ENCODE results near the gene TJP2.

Gene TJP2

DNA sequence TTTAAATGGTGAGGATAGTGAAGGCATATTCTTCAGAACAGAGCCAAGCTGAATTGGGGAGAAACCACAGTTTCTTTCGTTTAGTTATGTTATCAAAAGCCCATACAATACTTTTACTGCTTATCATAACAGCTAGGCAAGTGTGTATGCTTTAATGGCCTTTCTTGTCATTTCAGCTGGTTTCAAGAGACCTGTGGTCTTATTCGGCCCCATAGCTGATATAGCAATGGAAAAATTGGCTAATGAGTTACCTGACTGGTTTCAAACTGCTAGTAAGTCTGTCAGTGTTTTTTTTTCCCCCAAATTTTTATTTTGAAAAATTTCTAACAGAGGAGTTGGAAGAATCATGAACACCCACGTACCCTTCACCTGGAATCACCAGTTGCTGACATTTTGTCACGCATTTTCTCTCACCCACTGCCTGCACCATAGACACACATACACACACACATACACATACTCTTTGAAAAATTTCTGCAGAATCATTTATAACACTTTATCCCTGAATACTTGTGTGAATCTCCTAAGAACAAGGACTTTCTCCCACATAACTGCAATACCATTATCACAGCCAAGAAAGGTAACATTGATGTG, 63.7 kb downstream of the TJP2 start:
- no peak for DNase-seq

DNA sequence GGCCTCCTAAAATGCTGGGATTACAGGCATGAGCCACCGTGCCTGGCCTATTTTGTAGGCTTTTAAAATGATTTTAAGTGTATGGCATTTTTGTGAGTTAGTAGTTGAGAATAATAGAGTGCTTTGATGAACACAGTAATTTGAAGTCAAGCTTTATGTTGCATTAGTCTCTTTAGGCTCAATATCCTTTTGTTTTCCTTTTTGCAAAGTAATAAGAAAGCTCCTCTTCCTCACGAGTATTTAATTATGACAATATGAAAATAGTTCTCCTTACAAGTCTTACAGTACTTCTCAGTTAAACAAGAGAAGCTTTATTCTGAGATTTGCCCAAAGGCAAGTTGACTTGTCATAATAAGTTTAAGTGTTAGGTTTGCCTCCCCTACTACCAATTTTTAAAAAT, 69.0 kb downstream of the TJP2 start:
- DNase-seq = no peak

DNA sequence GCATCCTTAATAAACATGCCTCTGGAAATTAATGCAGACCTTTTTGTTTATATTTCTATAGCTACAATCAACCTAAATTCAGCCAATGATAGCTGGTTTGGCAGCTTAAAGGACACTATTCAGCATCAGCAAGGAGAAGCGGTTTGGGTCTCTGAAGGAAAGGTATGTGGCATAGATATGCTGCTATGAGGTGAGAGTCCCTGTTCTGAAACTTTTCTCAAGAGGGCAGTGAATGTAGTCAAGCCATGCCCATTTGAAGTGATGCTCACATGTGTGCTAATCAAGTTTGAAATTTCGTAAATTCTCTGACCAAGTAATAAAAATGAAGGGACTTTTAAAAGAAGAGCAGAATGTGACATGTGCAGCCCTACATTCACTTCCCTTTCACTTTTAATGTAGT, 72.6 kb downstream of the TJP2 start:
- no peak for DNase-seq

DNA sequence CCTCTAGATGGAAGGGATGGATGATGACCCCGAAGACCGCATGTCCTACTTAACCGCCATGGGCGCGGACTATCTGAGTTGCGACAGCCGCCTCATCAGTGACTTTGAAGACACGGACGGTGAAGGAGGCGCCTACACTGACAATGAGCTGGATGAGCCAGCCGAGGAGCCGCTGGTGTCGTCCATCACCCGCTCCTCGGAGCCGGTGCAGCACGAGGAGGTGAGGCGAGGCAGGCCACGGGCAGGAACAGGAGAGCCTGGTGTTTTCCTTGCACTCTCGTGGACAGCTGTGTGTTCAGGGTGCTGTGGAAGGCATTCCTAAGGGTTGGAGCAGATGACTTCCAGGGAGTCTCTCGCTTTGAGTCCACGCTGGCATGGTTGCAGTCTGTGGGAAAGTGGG, 73.9 kb downstream of the TJP2 start:
- DNase-seq = no peak

DNA sequence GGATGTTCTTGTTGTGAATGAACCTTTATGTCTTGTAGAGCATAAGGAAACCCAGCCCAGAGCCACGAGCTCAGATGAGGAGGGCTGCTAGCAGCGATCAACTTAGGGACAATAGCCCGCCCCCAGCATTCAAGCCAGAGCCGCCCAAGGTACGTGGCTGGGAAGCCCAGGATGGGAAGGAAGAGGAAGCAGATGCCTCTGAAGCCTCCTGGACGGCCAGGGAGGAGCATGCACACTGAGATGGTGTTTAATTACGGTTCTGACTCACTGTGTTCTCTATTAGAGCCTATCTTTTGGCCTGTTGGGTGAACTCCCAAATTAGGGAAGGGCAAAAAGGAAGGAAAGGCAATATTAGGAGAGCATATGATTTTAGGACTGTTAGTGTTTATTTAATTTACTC, 75.3 kb downstream of the TJP2 start:
- DNase-seq = no peak

DNA sequence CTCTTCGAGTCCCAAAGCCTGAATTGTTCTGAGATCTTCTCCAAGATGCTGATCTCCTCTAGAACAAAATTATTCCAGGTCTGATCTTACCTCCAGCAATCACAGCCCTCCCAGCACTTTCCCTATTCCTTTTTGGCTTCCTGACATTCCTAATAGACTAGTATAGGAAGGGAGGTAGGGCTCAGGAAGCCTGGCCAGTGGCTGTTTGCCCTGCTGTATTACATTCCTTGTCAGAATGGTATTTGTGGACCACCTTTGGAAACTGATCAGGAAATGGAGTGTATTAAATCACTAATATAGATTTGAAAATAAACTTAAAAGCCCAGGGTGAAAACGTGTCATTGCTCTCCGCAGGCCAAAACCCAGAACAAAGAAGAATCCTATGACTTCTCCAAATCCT, 76.6 kb downstream of the TJP2 start:
- no peak for DNase-seq

DNA sequence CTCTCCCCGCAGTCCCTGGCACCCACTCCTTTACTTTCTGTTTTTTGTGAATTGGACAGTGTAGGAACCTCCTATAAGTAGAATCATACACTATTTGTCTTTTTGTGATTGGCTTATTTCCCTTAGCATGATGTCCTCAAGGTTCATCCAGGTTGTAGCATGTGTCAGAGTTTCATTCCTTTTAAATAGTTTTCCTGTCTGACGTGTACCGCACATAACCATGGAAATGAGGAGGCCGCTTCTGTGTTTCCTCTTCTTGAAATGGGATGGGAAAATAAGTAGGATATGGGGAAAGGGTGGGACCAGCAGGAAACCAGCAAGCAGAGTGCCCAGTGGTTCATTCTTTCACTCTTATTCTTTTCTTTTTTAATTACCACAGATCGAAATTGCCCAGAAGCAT, 78.4 kb downstream of the TJP2 start:
- DNase-seq = no peak

DNA sequence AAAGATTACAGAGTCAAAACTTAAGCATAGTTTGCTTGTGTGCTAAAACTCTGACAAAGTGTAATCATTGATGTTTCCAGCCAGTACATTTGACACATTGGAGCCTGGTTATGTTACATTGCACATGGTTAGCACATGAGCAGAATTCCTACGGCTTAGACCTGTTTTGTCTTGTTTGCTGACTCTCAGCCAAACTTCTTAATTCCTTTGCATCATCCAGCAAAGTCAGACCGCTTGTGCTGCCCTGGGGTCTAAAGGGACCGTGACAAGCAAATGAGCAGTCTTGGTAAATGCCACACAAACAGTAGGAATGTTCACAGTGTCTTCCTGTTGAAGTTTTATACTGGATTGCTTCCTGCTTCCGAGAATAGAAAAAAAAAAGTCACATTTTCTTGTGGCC, 79.0 kb downstream of the TJP2 start:
- DNase-seq = no peak

DNA sequence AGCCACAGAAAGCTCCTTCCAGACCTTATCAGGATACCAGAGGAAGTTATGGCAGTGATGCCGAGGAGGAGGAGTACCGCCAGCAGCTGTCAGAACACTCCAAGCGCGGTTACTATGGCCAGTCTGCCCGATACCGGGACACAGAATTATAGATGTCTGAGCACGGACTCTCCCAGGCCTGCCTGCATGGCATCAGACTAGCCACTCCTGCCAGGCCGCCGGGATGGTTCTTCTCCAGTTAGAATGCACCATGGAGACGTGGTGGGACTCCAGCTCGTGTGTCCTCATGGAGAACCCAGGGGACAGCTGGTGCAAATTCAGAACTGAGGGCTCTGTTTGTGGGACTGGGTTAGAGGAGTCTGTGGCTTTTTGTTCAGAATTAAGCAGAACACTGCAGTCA, 80.1 kb downstream of the TJP2 start:
- DNase-seq = no peak

DNA sequence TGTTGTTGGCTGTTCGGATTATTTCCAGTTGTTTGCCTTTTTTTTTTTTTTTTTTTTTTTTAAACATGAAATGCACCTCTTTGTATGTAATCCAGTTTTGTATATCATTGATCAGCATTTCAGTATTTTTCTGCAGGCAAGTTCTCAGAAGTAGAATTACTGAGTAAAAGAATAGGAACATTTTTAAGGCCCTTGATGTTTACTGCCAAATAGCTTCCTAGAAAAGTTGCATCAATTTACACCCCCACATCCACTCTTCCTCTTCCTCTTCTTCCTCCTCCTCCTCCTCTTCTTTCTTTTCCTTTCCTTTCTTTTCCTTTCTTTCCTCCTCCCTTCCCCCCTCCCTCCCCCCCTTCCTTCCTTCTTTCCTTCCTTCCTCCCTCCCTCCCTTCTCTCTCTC, 81.5 kb downstream of the TJP2 start:
- DNase-seq = no peak

DNA sequence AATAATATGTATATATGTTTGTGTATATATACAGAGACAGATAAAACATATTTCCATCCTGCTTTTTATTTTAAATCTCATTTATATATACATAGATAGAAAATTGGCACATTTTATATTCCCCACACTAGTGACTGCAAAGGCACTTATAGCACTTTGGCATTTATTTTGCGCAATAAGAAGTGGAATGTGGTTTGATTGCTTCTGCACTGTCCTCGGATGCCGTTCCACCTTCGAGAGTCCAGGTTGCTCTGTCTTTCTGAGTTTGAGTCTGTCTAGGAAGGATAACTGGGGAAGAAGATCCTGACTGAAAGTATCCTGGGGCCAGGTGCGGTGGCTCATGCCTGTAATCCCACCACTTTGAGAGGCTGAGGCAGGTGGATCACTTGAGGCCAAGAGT, 84.5 kb downstream of the TJP2 start:
- DNase-seq = no peak

DNA sequence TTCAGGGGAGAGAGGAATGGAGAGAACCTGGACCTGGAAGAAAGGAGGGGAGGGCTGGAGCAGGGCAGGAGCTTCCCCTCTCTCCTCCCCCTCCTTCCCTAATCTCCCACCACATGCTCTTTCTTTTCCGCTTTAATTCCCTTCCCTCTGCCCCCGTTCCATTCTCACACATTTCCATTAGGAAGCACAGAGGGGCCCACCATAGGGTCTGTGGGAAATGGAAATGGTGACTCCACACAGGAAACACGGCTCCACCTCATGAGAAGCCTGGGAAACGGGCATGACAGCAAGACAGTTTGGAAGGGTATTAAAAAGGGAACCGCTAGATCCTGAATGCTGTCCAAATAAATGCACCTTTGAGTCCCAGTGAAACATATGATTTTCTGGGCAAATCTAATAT, 86.1 kb downstream of the TJP2 start:
- no peak for DNase-seq

DNA sequence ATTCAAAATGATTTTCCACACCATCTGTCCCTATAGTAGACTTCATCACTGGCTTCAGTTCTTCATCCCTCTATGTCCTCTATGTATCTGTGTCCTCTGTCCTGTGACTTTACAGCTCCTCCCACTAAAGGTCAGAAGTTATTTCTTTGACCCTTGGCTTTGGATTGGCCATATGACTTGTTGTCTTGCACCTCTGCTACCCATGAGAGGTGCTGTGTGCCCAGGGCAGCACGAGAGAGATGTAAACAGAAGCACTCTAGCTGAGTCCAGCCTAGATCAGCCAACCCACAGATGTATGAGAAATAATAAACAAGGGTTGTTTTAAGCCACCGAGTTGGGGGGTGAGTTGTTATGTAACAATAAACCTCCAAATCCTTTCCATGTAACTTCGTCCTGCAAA, 87.6 kb downstream of the TJP2 start:
- DNase-seq = no peak

DNA sequence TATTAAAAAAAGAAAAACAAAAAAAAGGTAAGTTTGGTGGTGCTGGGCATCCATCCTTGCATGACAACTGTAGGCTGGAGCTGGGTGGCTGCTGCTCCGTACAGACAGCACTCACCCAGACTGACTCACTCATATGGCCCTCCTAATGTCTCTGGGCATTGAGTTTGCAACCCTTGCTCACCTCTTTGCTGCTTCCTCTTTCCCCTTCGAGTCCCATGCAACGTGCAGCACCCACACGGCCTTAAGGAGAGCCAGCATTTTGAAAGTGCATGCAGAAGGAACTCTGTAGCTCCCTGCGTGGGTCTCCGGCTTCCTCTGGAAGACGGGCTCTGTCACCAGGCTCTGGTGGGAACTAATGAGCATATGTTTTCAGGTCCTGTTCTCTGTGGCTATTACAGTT, 90.4 kb downstream of the TJP2 start:
- DNase-seq = no peak

DNA sequence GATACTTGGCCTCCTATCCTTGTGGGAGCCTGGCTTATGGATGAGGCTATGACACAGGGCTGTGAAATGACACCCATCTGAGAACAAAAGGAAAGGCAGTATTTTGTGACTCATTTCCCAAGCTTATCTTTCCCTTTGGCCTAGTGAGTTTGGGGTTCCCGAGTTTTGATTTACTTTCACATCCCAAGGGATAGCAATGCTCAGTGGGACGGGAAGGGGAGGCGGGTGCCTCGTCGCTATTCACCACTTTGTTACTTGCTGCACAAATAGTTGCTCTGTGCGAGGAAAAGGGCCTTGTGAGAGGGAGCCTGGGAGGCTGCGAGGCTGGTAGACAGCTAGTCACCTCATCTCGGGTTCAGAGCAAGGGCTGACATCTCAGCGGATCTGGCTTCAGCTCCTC, 91.8 kb downstream of the TJP2 start:
- DNase-seq = no peak

DNA sequence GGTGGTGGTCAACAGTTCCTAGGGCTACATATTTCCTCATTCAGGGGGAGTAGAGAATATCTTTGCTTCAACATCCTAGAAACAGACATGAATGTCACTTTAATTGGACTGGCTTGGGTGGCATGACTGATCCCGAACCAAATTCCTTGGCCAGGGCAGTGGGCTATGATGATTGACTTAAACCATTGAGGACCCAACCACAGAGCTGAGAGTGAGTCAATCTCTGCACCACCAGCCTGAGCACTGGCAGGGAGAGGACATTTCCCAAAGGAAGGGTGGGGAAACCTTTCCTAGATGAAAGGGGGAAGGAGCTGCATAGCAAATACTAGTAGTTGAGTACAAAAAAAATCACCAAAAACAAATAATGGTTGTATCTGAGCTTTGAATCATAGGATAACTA, 98.1 kb downstream of the TJP2 start:
- no peak for DNase-seq

DNA sequence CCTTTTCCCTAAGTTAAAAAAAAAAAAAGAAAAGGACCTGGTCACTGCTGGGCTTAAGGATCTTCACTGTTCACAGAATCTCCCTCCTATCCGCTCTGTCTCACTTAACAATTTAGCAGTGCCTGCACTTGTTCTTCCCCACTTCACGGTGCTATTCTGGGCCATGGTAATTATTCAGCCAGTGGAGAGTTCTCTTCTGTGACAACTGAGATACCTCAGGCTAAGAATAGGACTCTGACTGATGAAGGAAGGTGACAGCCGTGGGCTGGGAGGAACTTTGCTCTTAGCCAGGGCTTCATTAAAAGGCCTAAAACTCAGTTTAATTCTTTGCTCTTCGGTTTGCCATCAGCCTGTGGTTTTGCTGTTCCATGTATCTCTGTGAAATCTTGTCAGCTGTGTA, 99.1 kb downstream of the TJP2 start:
- DNase-seq = no peak

DNA sequence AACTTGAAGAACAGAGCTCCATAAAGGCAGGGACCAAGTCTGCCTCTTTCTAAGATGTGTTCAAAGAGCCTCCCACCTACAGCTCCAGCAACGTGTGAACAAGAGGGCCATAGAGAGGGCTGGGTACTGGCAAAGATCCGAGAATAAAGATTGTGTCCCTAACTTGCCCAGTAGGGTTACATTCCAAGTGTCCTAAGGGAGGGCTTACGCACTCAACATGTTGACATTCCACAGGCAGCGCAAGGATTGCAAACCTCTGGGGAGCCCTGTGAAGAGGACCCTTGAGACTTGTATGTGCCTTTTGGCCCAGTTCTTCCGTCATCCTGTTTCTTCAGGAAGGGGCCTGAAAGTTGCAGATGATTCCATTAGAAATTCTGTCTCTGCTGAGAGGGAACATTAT, 102.7 kb downstream of the TJP2 start:
- DNase-seq = no peak

DNA sequence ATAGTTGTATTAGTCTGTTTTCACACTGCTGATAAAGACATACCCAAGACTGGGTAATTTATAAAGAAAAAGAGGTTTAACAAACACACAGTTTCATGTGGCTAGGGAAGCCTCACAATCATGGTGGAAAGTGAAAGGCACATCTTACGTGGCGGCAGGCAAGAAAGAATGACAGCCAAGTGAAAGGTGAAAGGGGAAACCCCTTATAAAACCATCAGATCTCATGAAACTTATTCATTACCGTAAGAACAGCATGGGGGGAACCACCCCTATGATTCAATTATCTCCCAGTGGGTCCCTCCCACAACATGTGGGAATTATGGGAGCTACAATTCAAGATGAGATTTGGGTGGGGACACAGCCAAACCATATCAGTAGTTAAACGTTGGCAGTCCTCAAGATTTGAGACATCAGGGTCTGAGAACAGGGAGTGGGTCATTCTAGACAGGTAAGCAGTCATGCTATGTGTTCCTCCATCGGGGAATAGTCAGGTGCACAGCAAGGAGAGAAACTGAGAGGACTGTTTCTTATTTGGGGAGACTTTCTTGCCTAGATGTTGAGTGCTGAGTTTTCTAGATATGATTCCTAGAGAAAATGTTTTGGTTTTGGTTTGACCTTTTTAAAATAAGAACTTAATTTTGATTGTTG, 105.1 kb downstream of the TJP2 start:
- no peak for DNase-seq

DNA sequence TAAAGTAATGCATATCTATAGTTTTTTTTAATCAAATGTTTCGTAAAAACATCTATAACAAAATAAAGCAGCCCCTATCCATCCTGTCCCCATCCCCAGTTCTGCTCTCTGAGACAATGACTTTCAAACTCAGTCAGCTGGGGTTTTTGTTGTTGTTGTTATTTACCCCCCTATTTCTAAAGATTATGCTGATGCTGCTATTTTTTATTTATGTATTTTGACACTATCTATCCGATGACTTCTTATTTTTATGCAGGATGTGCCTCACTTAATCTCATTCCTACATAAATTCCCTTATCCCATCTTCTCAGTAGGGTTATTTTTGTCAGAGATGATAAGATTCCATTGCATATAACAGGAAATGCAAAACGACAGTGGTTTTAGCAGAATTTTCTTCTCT, 105.7 kb downstream of the TJP2 start:
- no peak for DNase-seq

DNA sequence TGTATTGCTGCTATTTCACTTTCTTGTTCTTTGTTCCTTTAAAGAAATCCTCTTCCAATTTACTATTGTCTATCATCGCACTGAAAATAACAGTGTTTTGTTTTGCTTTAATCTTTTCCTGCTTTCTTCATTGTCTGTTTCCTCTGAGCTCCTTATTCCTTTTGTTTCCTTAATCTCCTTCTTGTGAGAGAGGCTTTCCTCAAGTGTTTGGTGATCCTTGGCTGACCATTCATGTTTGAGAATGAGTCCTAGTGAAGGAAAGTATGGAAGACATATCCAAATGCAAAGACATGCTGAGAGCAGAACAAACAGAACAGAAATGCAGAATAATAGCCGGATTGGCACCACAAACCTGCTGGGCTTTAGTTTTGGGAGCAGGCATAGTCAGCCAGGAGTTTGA, 108.9 kb downstream of the TJP2 start:
- no peak for DNase-seq

DNA sequence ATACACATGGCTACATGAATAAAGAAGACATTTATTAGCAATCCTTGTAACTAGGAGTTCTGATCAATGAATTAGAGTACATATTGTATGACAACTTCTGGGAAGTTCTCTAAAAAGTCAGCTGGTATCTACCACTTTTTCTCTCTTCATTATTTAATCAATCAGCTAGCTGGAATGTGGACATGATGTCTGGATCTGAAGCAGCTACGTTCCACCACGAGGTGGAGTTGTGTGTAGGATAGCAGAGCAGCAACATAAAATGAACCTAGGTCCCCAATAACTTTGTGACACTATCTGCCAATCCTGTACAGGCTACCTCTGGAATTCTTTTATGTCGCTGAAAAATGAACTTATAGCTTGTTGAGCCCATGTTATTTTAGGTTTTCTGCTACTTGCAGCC, 118.0 kb downstream of the TJP2 start:
- DNase-seq = no peak

DNA sequence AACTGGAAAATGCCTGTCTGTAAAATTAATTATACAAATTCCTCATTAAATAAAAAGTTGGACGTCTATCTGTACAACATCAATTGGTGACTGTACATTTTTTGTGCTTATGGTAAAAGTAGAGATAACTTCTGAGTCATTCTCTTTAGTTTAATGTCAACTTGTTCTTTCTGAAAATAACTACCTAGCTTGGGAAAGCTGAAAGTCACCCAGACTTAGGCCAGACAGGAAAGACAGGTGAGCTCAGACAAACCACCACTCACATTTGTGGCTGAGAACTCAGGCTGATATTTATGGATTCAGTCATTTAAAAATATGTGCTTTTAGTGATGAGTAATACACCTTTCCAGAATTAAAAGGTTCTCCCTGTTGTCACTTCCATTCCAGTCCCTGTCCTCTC, 119.1 kb downstream of the TJP2 start:
- DNase-seq = no peak

DNA sequence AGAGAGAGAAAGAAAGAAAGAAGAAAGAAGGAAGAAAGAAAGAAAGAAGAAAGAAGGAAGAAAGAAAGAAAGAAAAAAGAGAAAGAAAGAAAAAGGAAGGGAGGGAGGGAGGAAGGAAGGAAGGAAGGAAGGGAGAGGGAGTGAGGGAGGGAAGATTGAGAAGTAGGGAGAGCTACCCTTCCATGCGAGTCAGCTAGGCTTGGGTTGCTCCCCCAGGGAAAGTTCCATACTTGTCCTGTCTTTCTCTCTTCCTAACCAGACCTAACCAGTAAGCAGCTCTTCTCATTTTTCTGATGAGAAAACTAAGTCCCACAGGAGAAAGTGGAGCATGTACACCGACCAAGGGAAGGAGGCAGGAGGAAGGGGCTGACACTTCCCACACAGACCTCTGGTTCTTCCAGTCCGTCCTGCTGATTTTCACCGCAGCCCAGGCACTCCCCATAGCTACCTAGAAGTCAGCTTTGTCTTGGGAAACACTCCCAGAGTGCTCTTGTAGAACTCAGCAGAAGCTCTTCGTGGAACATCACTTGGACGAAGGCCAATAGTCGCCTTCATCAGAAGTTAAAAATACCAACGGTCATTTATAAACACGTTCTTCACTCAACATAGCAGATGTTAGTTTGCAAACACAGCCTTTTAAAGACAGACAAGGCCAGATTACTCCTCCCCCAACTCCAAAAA, 121.9 kb downstream of the TJP2 start:
- DNase-seq = no peak

Data from NCI-H524 (cell line).